ENCODE measurements around the gene FAM78A.
A peak's percentile ranks its signal among the peaks of the same experiment; 100 is the strongest.

The FAM78A gene

GRCh38 chr9:131303381-131304321, 27.3 kb upstream of the FAM78A start:
- H3K4me3 ChIP-seq (ENCODE audit: low read depth, low read length), result no peak overlapping the region
- DNase-seq (ENCODE audit: low read depth), result no peak

DNA sequence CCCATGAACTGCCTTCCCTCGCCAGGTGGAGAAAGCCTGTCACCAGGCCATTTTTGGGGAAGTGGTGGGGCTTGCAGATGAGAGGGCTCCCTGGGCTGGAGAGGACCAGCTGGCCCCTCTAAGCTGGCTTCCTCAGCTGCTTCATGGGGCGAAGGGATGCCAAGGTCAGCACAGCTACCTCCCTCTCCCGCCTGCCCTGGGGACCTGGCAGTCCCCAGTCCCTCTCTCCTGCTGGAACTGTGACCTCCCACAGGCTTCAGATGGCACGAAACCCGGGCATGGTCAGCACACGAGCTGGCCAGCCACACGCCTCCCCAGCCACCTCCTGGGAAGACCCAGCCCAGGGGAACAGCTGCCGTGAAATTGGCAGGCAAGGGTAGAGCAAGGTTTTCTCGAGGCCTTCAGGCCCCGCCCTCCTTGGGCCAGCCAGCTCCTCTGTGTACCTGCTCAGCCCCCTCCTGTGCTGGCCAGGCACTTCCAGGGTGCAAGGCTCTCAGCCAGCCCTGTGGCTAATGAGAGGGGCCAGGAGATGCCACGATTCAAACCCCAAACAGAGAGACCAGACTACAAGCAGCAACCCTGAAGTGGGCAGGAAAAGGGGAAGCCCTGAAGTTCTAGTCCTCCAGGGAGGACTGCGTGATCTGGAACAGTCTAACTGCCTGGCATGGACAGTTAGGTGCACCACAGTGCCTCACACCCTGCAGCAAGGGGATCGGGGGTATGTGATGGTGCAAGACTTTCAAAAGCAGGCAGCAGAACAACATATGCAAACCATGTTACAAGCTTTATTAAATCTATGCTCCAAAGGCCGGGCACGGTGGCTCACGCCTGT, 26.1 kb upstream of the FAM78A start:
- no peak overlapping the region for H3K4me3 ChIP-seq (ENCODE audit: low read depth, low read length)
- DNase-seq (ENCODE audit: low read depth), result no peak

DNA sequence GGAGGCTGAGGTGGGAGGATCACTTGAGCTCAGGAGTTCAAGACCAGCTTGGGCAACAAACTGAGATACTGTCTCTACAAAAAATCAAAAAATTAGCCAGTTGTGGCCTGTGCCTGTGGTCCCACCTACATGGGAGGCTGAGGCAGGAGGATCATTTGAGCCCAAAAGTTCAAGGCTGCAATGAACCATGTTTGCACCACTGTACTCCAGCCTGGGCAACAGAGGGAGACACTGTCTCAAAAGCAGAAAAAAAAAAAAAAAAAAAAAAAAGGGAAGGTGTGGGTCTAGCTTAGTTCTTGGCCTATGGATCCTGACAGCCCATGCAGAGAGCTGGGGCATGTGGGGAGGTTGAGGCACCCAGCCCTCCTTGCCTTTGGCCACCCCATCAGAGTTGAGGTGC, 24.1 kb upstream of the FAM78A start:
- no peak for DNase-seq (ENCODE audit: low read depth)
- H3K4me3 ChIP-seq (ENCODE audit: low read depth, low read length), result no peak overlapping the region

GRCh38 chr9:131299961-131300347, 23.6 kb upstream of the FAM78A start:
- no peak for DNase-seq (ENCODE audit: low read depth)
- H3K4me3 ChIP-seq (ENCODE audit: low read depth, low read length), result no peak overlapping the region

DNA sequence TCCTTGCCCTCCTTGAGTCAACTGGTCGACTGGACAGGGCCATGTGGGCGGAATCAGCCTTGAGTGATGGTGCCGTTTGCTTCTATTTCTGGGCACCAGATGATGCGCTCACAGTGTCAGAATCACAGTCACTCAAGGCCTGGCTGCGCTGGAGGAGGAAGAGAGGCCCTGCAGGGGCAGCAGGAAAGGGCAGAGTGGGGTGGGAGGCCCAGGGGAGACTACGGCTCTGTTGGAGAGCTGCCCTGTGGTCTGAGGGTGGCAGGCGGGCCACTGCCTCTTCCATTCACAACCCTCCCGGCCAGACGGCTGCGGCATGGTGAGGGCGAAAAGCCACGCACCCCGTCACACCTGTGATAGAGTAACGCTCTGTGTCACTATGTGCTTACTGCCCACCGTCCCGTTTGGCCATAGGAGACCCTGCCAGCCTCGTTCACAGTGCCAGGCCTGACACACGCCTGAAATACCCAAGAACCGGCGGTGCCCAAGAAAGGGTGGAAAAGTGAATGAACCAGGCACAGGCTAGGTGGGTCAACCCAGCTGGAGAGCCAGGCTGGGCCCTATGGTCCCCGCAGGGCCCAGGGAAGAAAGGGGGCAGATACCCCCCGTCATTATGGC, 23.1 kb upstream of the FAM78A start:
- DNase-seq (ENCODE audit: low read depth), result no peak
- H3K4me3 ChIP-seq (ENCODE audit: low read depth, low read length), result no peak overlapping the region

DNA sequence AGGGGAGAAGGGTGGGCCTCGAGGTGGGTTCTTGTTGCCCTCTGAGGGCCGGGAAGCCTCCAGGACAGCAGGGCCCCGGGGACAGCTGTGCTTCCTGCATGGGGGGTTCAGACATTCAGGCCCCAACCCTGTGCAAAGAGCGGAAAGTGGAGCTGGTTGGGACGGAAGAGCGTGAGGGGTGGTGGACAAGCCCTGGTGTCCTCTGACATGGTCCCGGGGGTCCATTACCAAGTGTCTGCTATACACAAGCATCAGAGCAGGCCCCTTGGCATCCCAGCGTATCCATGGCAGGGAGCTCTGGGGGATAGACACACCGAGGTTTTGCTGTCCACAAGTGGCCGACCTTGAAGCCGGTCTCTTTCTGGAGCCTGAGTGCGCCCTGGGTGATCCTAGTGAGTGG, 22.5 kb upstream of the FAM78A start:
- no peak overlapping the region for H3K4me3 ChIP-seq (ENCODE audit: low read depth, low read length)
- DNase-seq (ENCODE audit: low read depth), result no peak

DNA sequence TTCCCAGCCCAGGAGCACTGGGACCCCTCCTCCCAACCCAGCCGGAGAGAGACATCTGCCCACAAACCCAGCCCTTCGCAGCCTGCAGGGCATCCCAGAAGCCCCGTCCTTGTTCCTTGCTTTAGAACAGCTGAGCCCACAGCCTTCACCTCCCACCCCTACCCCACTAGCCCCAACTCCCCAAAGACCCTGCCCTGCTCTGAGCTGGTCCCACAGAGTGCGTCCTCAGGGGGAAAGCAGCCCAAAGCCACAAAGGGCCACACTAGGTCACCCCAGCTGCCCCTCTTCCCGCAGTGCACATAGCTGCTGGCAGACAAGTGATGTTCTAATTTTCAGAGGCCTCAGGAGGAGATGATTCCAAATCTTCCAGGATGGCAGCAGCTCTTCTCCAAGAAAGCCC, 22.0 kb upstream of the FAM78A start:
- no peak for DNase-seq (ENCODE audit: low read depth)
- no peak overlapping the region for H3K4me3 ChIP-seq (ENCODE audit: low read depth, low read length)

DNA sequence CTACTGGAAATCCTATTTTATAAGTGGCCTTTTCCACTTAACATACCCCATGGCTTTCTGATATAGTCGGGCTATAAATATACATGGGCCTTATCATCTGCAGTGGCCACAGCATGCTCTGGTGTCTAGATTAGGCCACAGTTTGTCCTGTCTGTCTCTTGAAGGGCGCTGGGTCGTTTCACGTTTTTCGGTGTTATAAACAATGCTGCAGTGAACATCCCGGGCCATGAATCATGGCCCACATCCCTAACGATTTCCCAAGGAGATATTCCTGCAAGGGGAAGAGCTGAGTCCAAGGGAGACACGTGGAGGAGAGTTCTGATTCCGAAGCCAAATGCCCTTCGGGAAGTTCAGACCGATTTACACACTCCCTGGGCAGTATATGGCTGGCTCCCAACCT, 21.6 kb upstream of the FAM78A start:
- H3K4me3 ChIP-seq (ENCODE audit: low read depth, low read length), result no peak overlapping the region
- DNase-seq (ENCODE audit: low read depth), result no peak

GRCh38 chr9:131296906-131297500, 20.7 kb upstream of the FAM78A start:
- DNase-seq (ENCODE audit: low read depth), result no peak
- H3K4me3 ChIP-seq (ENCODE audit: low read depth, low read length), result no peak overlapping the region

DNA sequence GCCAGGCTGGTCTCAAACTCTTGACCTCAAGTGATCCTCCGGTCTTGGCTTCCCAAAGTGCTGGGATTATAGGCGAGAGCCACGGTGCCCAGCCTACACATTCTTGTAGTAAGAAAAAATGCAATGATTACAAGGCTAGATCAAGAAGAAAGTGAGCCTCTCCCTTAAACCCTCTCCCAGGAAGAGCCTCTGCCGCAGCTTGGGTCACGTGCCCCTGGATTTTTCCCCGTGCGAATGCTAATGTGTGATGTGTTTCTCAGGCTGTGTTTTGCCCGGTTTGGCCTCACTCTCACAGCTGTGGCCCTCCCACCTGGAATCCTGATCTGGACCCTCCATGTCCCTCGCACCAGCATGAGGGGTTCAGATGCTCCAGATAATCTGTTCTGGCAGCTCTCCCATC, 20.1 kb upstream of the FAM78A start:
- no peak for DNase-seq (ENCODE audit: low read depth)
- no peak overlapping the region for H3K4me3 ChIP-seq (ENCODE audit: low read depth, low read length)

- DNase-seq (ENCODE audit: low read depth), result no peak
- no peak overlapping the region for H3K4me3 ChIP-seq (ENCODE audit: low read depth, low read length)
Observed at GRCh38 chr9:131292937-131293336, 16.6 kb upstream of the FAM78A start.

DNA sequence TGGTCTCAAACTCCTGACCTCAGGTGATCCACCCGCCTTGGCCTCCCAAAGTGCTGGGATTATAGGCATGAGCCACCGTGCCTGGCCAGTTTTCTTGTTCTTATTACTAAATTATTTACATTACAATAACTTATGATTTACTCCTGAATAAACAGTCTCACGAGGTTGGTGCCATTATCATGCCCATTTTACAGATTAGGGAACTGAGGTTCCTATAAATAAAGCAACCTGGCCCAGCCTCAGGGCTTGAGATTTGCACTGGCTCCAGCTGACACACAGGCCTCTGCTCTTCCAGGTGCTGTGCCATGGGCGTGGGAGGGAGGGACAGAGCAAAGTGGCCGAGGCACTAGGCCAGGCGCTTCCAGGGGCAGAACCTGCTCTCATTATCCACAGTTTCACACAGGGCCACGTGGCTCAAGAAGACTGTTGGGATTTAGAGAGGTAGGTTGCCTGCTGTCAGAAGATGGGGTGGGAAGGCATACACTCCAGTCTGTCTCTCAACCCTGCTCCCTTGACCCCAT, 15.5 kb upstream of the FAM78A start:
- DNase-seq (ENCODE audit: low read depth), result no peak
- no peak overlapping the region for H3K4me3 ChIP-seq (ENCODE audit: low read depth, low read length)

GRCh38 chr9:131290767-131291370, 14.6 kb upstream of the FAM78A start:
- H3K4me3 ChIP-seq (ENCODE audit: low read depth, low read length), result peak overlapping the region; percentile 46
- DNase-seq (ENCODE audit: low read depth), result no peak

- peak overlapping the region; percentile 46 for H3K4me3 ChIP-seq (ENCODE audit: low read depth, low read length)
- DNase-seq (ENCODE audit: low read depth), result no peak
Observed at GRCh38 chr9:131290036-131290766, 13.9 kb upstream of the FAM78A start.

DNA sequence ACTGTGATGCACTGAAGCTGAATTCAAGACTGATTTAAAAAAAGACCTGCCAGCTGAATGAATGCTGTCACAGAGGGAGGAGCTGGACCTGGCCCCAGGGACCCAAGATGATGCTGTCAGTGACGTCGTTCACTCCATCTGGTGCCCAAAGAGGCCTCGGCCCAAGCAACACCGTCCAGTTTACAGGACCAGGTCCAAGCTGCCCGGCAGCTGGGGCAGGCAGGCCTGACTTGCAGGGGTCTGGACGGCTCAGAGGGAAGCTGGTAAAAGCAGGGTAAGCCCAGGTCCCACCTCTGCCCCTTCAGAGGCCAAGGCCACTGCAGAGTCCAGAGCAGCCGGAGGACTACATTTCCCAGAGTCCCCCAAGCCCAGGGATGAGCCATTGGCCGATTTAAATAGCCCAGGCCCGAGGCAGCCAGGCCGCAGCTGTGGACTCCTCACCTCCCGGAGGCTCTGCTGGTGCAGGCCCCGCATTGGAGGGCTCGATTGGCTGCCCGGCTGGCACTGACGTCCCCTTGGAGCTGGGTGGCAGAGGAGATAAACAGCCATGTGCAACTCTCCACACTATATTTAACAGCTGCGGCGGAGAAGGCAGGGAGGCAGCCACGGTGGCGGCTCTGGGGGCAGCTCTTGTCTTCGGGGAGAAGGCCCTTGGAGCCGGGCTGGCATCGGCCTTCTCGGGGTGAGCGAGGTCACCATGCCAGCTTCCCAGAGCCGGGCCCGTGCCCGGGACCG, 13.2 kb upstream of the FAM78A start, which contains the start of gene PLPP7:
Gene PLPP7 (plus strand): TSS at position 423 of the 735 bp plus-strand sequence. CDS start 275 bp downstream, at position 698.
- peak; percentile 39 for DNase-seq (ENCODE audit: low read depth)
- peak within 1 kb of the TSS; percentile 46 for H3K4me3 ChIP-seq (ENCODE audit: low read depth, low read length)

- no peak for DNase-seq (ENCODE audit: low read depth)
- no peak overlapping the region for H3K4me3 ChIP-seq (ENCODE audit: low read depth, low read length)
Observed at GRCh38 chr9:131288217-131288616, 11.9 kb upstream of the FAM78A start.

GRCh38 chr9:131287359-131287758, 11.0 kb upstream of the FAM78A start:
- H3K4me3 ChIP-seq (ENCODE audit: low read depth, low read length), result no peak overlapping the region
- DNase-seq (ENCODE audit: low read depth), result no peak

DNA sequence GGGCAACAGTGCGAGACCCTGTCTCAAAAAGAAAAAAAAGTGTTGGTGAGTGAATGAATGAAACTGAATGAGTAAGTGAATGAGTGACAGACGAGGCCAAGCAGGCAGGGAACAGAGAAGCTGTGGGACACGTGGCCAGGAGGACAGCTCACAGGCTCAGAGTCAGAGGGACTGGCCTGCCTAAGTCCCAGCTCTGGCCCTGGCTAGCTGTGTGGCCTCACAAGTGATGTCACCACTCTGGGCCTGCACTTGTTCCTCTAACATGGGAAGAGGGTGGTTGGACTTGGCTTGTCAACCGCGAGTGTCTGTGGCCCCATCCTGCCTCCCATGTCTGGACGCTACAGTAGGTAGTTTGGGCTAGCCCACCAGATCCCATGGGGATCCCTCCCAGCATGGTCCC, 8.5 kb upstream of the FAM78A start:
- no peak overlapping the region for H3K4me3 ChIP-seq (ENCODE audit: low read depth, low read length)
- DNase-seq (ENCODE audit: low read depth), result no peak

Data from skeletal muscle cell (primary cell).